CD14-positive monocyte (primary cell): ENCODE results near the gene VSX1. TPM values are rescaled to one million over a fixed set of nuclear protein-coding genes. Genes with fewer than 3 reads are reported as not detected.

Source experiments
- DNase-seq, 3 donors: peaks; one replicate each; pipeline ENCODE4 v3.0.0-alpha.2; 2011 to 2022
- H2AFZ ChIP-seq: 2 replicates; pipeline ENCODE4 v1.6.0; 2012; ENCODE audit warnings: mild to moderate bottlenecking, low read depth, low read length, inconsistent platforms; ENCODE audit not compliant: insufficient read depth, poor library complexity, severe bottlenecking
- H3K27ac ChIP-seq, 2 donors: 1 replicate in 1 of 2; 2 replicates in 1 of 2; pipeline ENCODE4 v1.5.1; 2012 to 2013; ENCODE audit warnings: low read length in 2 of 2, control low read depth in 1 of 2, inconsistent platforms in 1 of 2, low read depth in 1 of 2, mild to moderate bottlenecking in 1 of 2
- H3K27me3 ChIP-seq, 2 donors: one replicate each; pipeline versions ENCODE4 v1.6.0 to v1.6.1; 2011 to 2013; ENCODE audit warnings: low read length in 2 of 2; ENCODE audit not compliant: control insufficient read depth in 2 of 2, insufficient read depth in 2 of 2
- H3K36me3 ChIP-seq, 2 donors: replicated peaks in 1 of 2; 1 replicate in 1 of 2; 2 replicates in 1 of 2; pipeline versions ENCODE4 v1.5.1 to v1.6.1; 2012 to 2013; ENCODE audit warnings: low read length in 2 of 2, control low read depth in 1 of 2, inconsistent platforms in 1 of 2, mild to moderate bottlenecking in 1 of 2; ENCODE audit not compliant: insufficient read depth in 2 of 2, control insufficient read depth in 1 of 2
- H3K4me1 ChIP-seq, 2 donors: 1 replicate in 1 of 2; 2 replicates in 1 of 2; pipeline versions ENCODE4 v1.5.1 to v1.6.1; 2012 to 2013; ENCODE audit warnings: low read length in 2 of 2, control low read depth in 1 of 2, inconsistent platforms in 1 of 2, mild to moderate bottlenecking in 1 of 2, moderate library complexity in 1 of 2; ENCODE audit not compliant: insufficient read depth in 2 of 2, control insufficient read depth in 1 of 2
- H3K4me2 ChIP-seq: replicated peaks from 2 replicates; pipeline ENCODE3; 2012; ENCODE audit warnings: low read length, moderate library complexity, mild to moderate bottlenecking; ENCODE audit not compliant: poor library complexity, severe bottlenecking; ENCODE audit errors: extremely low read depth
- H3K4me3 ChIP-seq, 3 experiments: fragments of 200-600 bp in 1 of 3; sonication (generic) in 1 of 3; replicated peaks in 1 of 3; 1 replicate in 2 of 3; 2 replicates in 1 of 3; pipeline ENCODE4 v1.5.1; 2011 to 2013; ENCODE audit warnings: low read length in 3 of 3, mild to moderate bottlenecking in 3 of 3, control low read depth in 2 of 3, low read depth in 2 of 3, inconsistent platforms in 1 of 3, moderate library complexity in 1 of 3
- H3K79me2 ChIP-seq: 2 replicates; pipeline ENCODE4 v1.6.0; 2012; ENCODE audit warnings: mild to moderate bottlenecking, control low read depth, inconsistent platforms, low read length, moderate library complexity; ENCODE audit not compliant: insufficient read depth
- H3K9ac ChIP-seq: 2 replicates; pipeline ENCODE4 v1.6.0; 2017; ENCODE audit warnings: low read length, mild to moderate bottlenecking; ENCODE audit not compliant: insufficient read depth, poor library complexity, severe bottlenecking
- H3K9me3 ChIP-seq, 2 donors: replicated peaks in 1 of 2; 1 replicate in 1 of 2; 2 replicates in 1 of 2; pipeline versions ENCODE4 v1.5.1 to v1.6.1; 2012 to 2013; ENCODE audit warnings: low read length in 2 of 2, control low read depth in 1 of 2; ENCODE audit not compliant: control insufficient read depth in 1 of 2, insufficient read depth in 1 of 2
- H4K20me1 ChIP-seq: 2 replicates; pipeline ENCODE4 v1.6.0; 2012; ENCODE audit warnings: mild to moderate bottlenecking, low read length, control low read depth, moderate library complexity; ENCODE audit not compliant: insufficient read depth
- H3K27ac Mint-ChIP-seq, 7 donors: one replicate each; pipeline ENCODE4 v1.8.0; 2020; ENCODE audit warnings: mild to moderate bottlenecking in 7 of 7, mixed read lengths in 7 of 7, moderate library complexity in 6 of 7, inconsistent platforms in 2 of 7
- H3K27me3 Mint-ChIP-seq, 3 donors: one replicate each; pipeline ENCODE4 v1.8.0; 2021 to 2022; ENCODE audit warnings: low read depth in 3 of 3, mild to moderate bottlenecking in 3 of 3, mixed read lengths in 3 of 3, moderate library complexity in 3 of 3, inconsistent platforms in 1 of 3
- H3K36me3 Mint-ChIP-seq, 2 donors: one replicate each; pipeline ENCODE4 v1.8.0; 2020; ENCODE audit warnings: mixed read lengths in 2 of 2, inconsistent platforms in 1 of 2, mild to moderate bottlenecking in 1 of 2
- H3K4me1 Mint-ChIP-seq: one replicate; pipeline ENCODE4 v1.8.0; 2020; ENCODE audit warnings: mild to moderate bottlenecking, mixed read lengths
- H3K4me3 Mint-ChIP-seq, 2 donors: one replicate each; pipeline ENCODE4 v1.8.0; 2020; ENCODE audit warnings: mild to moderate bottlenecking in 2 of 2, mixed read lengths in 2 of 2, moderate library complexity in 1 of 2
- H3K9me3 Mint-ChIP-seq, 7 donors: one replicate each; pipeline ENCODE4 v1.8.0; 2020 to 2022; ENCODE audit warnings: mixed read lengths in 7 of 7, mild to moderate bottlenecking in 6 of 7, moderate library complexity in 6 of 7, inconsistent platforms in 2 of 7
- WGBS: methylation state at CpG from one replicate; pipeline ENCODE4 v1.1.5; 2013; ENCODE audit warnings: missing lambda C conversion rate; ENCODE audit not compliant: insufficient coverage; 5-methylcytosine and 5-hydroxymethylcytosine counted together
- intact Hi-C, 2 donors: fragments of 100-400 bp; cut with micrococcal nuclease; formaldehyde crosslinking; loops; one replicate each; pipeline versions ENCODE4 v1.15.0 to v1.15.1; 2023
- polyA plus RNA-seq, 3 donors: library from polyadenylated mRNA; depleted of rRNA in 1 of 3; unstranded in 2 of 3; stranded (reverse) in 1 of 3; fragments of 300-500 nt in 2 of 3; fragments of >200 nt in 1 of 3; fragmentation: Illumina TruSeq in 2 of 3; gene quantifications; 1 replicate in 2 of 3; 2 replicates in 1 of 3; pipeline ENCODE4 v1.2.3, GENCODE V29; 2012 to 2021
- TF ChIP-seq, protein P1 (sequence below): fragments of 200-600 bp; IDR thresholded peaks from one replicate; pipeline ENCODE4 v1.8.0; 2022; ENCODE audit warnings: antibody characterized with exemption, mild to moderate bottlenecking

VSX1 gene
- polyA plus RNA-seq, 3 donors = not detected

DNA sequence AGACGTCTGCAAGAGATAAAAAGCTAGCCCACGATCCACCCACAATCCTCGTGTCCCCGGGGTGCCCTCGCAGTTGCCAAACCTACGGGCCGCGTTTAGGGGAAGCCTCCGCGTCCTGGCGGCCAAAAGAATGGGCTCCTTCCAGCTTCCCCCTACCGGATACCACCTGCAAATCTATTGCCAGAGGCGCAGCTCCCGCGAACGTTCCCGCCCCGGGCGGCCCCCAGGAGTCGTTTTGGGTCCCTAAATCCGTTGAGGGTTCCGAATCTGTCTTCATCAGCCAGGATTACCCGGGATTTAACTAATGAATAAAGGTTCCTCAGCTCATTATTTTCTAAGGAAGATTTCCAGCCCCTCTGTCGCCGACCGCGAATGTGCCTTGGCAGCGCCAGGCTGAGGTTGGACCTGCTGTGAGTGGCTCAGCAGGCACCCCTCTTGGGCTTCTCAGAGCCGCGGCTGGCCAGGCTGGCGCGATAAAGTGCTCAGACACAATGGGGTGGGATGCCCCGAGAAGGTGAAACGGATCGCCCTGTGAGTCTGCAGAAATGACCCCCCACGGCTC is 2.8 kb upstream of the VSX1 start:
- Histone ChIP-seq H3K36me3 (no peaks in the 10 kb centered on the region), H3K79me2 (no peaks in the 10 kb centered on the region), H3K4me1 (no peaks in the 10 kb centered on the region), H3K4me2 (no peak overlapping the region), H3K27me3 (peaks cover 53 to 67% of the 10 kb centered on the region in 2 donors), H3K4me3 (no peak overlapping the region), H3K9ac (no peak overlapping the region), H3K9me3 (peaks cover 0 to 10% of the 10 kb centered on the region in 2 donors), H2AFZ (no peak overlapping the region), H4K20me1 (no peaks in the 10 kb centered on the region), H3K27ac (no peak overlapping the region)
- Mint-ChIP-seq H3K4me3 (peak overlapping the region; percentile 9 to 65), H3K27me3 (peaks cover 64 to 73% (median 66%) of the 10 kb centered on the region in 3 donors), H3K36me3 (peaks cover 0 to 4% of the 10 kb centered on the region in 2 donors), H3K27ac (no peak overlapping the region), H3K9me3 (peaks cover 0 to 21% (median 3%) of the 10 kb centered on the region in 7 donors), H3K4me1 (peaks cover 19% of the 10 kb centered on the region)
- DNase-seq = no peak
- intact Hi-C loops = no loop called here
- TF ChIP-seq, protein P1, sequence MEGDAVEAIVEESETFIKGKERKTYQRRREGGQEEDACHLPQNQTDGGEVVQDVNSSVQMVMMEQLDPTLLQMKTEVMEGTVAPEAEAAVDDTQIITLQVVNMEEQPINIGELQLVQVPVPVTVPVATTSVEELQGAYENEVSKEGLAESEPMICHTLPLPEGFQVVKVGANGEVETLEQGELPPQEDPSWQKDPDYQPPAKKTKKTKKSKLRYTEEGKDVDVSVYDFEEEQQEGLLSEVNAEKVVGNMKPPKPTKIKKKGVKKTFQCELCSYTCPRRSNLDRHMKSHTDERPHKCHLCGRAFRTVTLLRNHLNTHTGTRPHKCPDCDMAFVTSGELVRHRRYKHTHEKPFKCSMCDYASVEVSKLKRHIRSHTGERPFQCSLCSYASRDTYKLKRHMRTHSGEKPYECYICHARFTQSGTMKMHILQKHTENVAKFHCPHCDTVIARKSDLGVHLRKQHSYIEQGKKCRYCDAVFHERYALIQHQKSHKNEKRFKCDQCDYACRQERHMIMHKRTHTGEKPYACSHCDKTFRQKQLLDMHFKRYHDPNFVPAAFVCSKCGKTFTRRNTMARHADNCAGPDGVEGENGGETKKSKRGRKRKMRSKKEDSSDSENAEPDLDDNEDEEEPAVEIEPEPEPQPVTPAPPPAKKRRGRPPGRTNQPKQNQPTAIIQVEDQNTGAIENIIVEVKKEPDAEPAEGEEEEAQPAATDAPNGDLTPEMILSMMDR = no peak
- WGBS = 6% methylated on average over 34 of the region's 36 CpGs

DNA sequence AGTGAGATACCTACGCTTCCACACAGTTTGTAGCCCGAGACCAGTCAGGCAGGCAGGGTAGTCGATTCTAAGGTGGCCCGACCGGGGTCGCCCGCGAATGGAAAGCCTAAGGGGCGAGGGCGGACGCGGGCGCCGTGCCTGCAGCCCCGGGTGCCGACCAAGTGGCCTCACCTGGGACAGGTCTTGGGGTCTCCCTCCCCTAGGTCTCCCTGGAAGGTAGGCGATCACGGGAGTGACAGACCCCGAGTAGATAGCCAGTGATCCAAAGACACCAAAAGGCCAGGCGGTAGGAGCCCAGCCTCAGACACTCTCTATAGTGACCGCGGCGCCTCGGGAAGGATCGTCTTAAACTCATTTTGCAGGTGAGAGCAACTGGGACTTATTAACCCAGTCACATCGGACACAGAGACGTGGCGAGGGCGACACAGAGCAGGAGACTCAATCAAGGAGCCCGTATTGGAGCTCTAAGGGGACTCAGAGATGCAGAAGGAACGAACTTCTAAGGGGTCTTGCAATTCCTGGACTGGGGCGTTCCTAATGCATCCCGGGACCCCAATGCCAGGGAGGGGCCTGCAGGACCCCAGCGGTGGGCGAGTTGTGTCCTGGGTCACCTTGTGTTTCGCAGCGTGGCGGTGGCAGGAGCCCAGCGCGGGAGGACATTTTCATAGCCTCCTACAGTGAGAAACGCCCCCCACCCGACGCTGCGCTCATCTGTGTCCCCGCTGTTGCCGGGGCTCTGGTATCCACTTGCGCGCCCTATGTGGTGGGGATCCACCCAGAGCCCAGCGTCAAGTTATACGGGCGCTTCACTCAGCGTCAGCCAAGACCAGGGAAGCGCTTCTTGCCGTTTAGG is 2.1 kb upstream of the VSX1 start:
- intact Hi-C loops = no loop called here
- 8% methylated on average over 54 of the region's 54 CpGs for WGBS
- no peak overlapping the region for H3K4me3 ChIP-seq

More for the DNA sequence above, 2.1 kb upstream of the VSX1 start:
- no peaks in the 10 kb centered on the region for H3K79me2 ChIP-seq
- H2AFZ ChIP-seq = no peak overlapping the region
- H3K9me3 Mint-ChIP-seq = peaks cover 0 to 21% (median 5%) of the 10 kb centered on the region in 7 donors
- H3K4me2 ChIP-seq = no peak overlapping the region
- no peak overlapping the region for H3K27ac Mint-ChIP-seq
- H3K4me1 Mint-ChIP-seq = peaks cover 19% of the 10 kb centered on the region
- TF ChIP-seq, protein P1 = peak; percentile 45
- peaks cover 60 to 74% of the 10 kb centered on the region in 2 donors for H3K27me3 ChIP-seq
- H3K9ac ChIP-seq = no peak overlapping the region
- no peak for DNase-seq
- peaks cover 0 to 16% of the 10 kb centered on the region in 2 donors for H3K9me3 ChIP-seq
- peak overlapping the region; percentile 45 to 81 for H3K4me3 Mint-ChIP-seq
- peaks cover 70 to 77% (median 71%) of the 10 kb centered on the region in 3 donors for H3K27me3 Mint-ChIP-seq
- H3K36me3 Mint-ChIP-seq = peaks cover 0 to 4% of the 10 kb centered on the region in 2 donors
- no peaks in the 10 kb centered on the region for H4K20me1 ChIP-seq
- H3K36me3 ChIP-seq = no peaks in the 10 kb centered on the region
- no peak overlapping the region for H3K27ac ChIP-seq
- H3K4me1 ChIP-seq = no peaks in the 10 kb centered on the region
